K562 (cell line): ENCODE measurements around the gene AMH. TPM values are rescaled to one million over a fixed set of nuclear protein-coding genes. Genes with fewer than 3 reads are reported as not detected.
A peak's percentile ranks its signal among the peaks of the same experiment; 100 is the strongest.

Experiments
- BMI1 ChIP-seq: fragments of 150-350 bp; IDR thresholded peaks from 2 replicates; pipeline ENCODE4 v1.6.1; 2014; ENCODE audit warnings: low read length
- CXXC5 ChIP-seq: fragments of 250-450 bp; sonication (Bioruptor Pico); IDR thresholded peaks from 2 replicates; pipeline ENCODE4 v1.8.0; 2022; ENCODE audit warnings: inconsistent platforms, mild to moderate bottlenecking, moderate library complexity
- ESRRB ChIP-seq: fragments of 250-450 bp; sonication (Bioruptor Pico); IDR thresholded peaks from 2 replicates; pipeline ENCODE4 v1.5.0; 2020; ENCODE audit warnings: mild to moderate bottlenecking, moderate library complexity, borderline replicate concordance
- FOXP4 ChIP-seq: sonication (generic); formaldehyde crosslinking; IDR thresholded peaks from 2 replicates; pipeline ENCODE4 v1.8.0; 2022; ENCODE audit warnings: mild to moderate bottlenecking, missing genetic modification reagents, borderline replicate concordance
- GABPB1 ChIP-seq: sonication (generic); formaldehyde crosslinking; IDR thresholded peaks from 2 replicates; pipeline ENCODE4 v1.8.0; 2022; ENCODE audit warnings: mild to moderate bottlenecking, missing genetic modification reagents
- GABPB2 ChIP-seq: fragments of 250-450 bp; sonication (Bioruptor Pico); conservative IDR thresholded peaks from 2 replicates; pipeline ENCODE4 v1.5.1; 2021; ENCODE audit warnings: mild to moderate bottlenecking
- HCFC1 ChIP-seq: IDR thresholded peaks from 2 replicates; pipeline ENCODE4 v1.6.1; 2012; ENCODE audit warnings: low read depth, low read length, improper control_type of control experiment
- KDM1A ChIP-seq, 2 experiments: fragments of 450-650 bp; IDR thresholded peaks; 2 replicates each; pipeline ENCODE4 v1.6.1; 2016; ENCODE audit warnings: mild to moderate bottlenecking in 2 of 2
- MAZ ChIP-seq, 2 experiments: fragments of 450-650 bp in 1 of 2; sonication (generic) in 1 of 2; formaldehyde crosslinking; IDR thresholded peaks in 1 of 2; conservative IDR thresholded peaks in 1 of 2; 2 replicates each; pipeline versions ENCODE4 v1.4.0 to v1.5.0; 2020; ENCODE audit warnings: mild to moderate bottlenecking in 1 of 2, missing genetic modification reagents in 1 of 2
- MITF ChIP-seq: IDR thresholded peaks from 2 replicates; pipeline ENCODE4 v1.6.1; 2014; ENCODE audit warnings: antibody characterized with exemption
- MXD1 ChIP-seq: fragments of 250-450 bp; sonication (Bioruptor Pico); IDR thresholded peaks from 2 replicates; pipeline ENCODE4 v1.8.0; 2021; ENCODE audit warnings: borderline replicate concordance, mild to moderate bottlenecking, moderate library complexity; ENCODE audit not compliant: poor library complexity, severe bottlenecking
- NFE2L1 ChIP-seq: fragments of 450-650 bp; IDR thresholded peaks from 2 replicates; pipeline ENCODE4 v1.6.1; 2016; ENCODE audit warnings: missing genetic modification characterization, low read depth, mild to moderate bottlenecking, missing compliant biosample characterization, moderate library complexity, borderline replicate concordance
- RBBP5 ChIP-seq: fragments of 200-600 bp; sonication (generic); IDR thresholded peaks from 2 replicates; pipeline ENCODE4 v1.6.1; 2012; ENCODE audit warnings: borderline replicate concordance, mild to moderate bottlenecking, low read length, control low read depth, inconsistent platforms; ENCODE audit not compliant: insufficient read depth, poor library complexity, severe bottlenecking
- SAP30 ChIP-seq: fragments of 200-600 bp; sonication (generic); IDR thresholded peaks from 2 replicates; pipeline ENCODE4 v1.6.1; 2012; ENCODE audit warnings: borderline replicate concordance, low read depth, mild to moderate bottlenecking, moderate library complexity, low read length, control low read depth, inconsistent platforms; ENCODE audit not compliant: insufficient read depth, poor library complexity, severe bottlenecking
- SOX6 ChIP-seq: fragments of 450-650 bp; IDR thresholded peaks from 2 replicates; pipeline ENCODE4 v1.6.1; 2014; ENCODE audit warnings: mild to moderate bottlenecking
- SRSF7 ChIP-seq: fragments of 200-400 bp; formaldehyde crosslinking; optimal IDR thresholded peaks from 2 replicates; pipeline ENCODE3; 2017; ENCODE audit warnings: mild to moderate bottlenecking, low read depth, low read length
- TBP ChIP-seq: optimal IDR thresholded peaks from 2 replicates; pipeline ENCODE3; 2011; ENCODE audit warnings: low read depth, low read length, improper control_type of control experiment
- TEAD1 ChIP-seq, 2 experiments: fragments of 450-650 bp in 1 of 2; sonication (generic) in 1 of 2; formaldehyde crosslinking; IDR thresholded peaks; 2 replicates each; pipeline versions ENCODE4 v1.4.0 to v1.8.0; 2020 to 2022; ENCODE audit warnings: mild to moderate bottlenecking in 2 of 2, missing genetic modification reagents in 1 of 2
- YBX1 ChIP-seq: fragments of 450-650 bp; IDR thresholded peaks from 2 replicates; pipeline ENCODE4 v1.7.1; 2016; ENCODE audit warnings: mild to moderate bottlenecking
- ZNF282 ChIP-seq: sonication (generic); formaldehyde crosslinking; IDR thresholded peaks from 2 replicates; pipeline ENCODE4 v1.8.1; 2023; ENCODE audit warnings: missing genetic modification reagents
- ZNF408 ChIP-seq: fragments of 250-450 bp; sonication (Bioruptor Pico); IDR thresholded peaks from 2 replicates; pipeline ENCODE4 v1.4.0; 2020; ENCODE audit warnings: low read depth, mild to moderate bottlenecking, moderate library complexity
- polyA plus RNA-seq, 8 experiments: library from polyadenylated mRNA; depleted of rRNA in 4 of 8; stranded (reverse) in 5 of 8; unstranded in 3 of 8; fragments of >200 nt; fragmentation: Nextera tagmentation in 2 of 8; fragmentation: Illumina TruSeq in 1 of 8; extraction: Ambion mirVana in 2 of 8; extraction: Trizol in 1 of 8; gene quantifications; 2 replicates each; pipeline versions ENCODE4 v1.2.1 to v1.2.3, GENCODE V29; 2011 to 2014; ENCODE audit warnings: inconsistent platforms in 1 of 8, missing spikeins in 1 of 8
- total RNA-seq, 7 experiments: library from RNA; depleted of rRNA in 6 of 7; stranded (reverse); fragments of >200 nt in 6 of 7; fragmentation: Illumina TruSeq in 2 of 7; extraction: Trizol in 2 of 7; gene quantifications; 2 replicates each; pipeline versions ENCODE4 v1.2.1 to v1.2.3, GENCODE V29; 2011 to 2021; ENCODE audit warnings: low replicate concordance in 1 of 7
- TF ChIP-seq, protein P1 (sequence below): fragments of 250-450 bp; sonication (Bioruptor Pico); IDR thresholded peaks from 2 replicates; pipeline ENCODE4 v1.4.0; 2020; ENCODE audit warnings: mild to moderate bottlenecking

Gene AMH
- total and polyA plus RNA-seq, 9 of the 15 experiments (the other 6 are each of a cell fraction or from before 2014, with no cell fraction given): 0.29 to 27.4 (median 2.6) TPM; not detected in 2

GRCh38 chr19:2266183-2266993 is 17.3 kb downstream of the AMH start (continued):
- TF ChIP-seq CXXC5 (CRISPR knock-in tag) (peak; percentile 43; the same call in 1 of the 2 replicates), BMI1 (no peak), YBX1 (no peak), MXD1 (CRISPR knock-in tag) (no peak), SOX6 (no peak), SRSF7 (no peak), TBP (peak; percentile 21), GABPB2 (CRISPR knock-in tag) (no peak), KDM1A (IDR thresholded peaks at IDR 0.05) (peak in 1 of 2 experiments; percentile 18; a peak in 1 of 4 replicates), MAZ (CRISPR knock-in tag; conservative IDR thresholded peaks at IDR 0.05 in 1 of 2, IDR thresholded peaks at IDR 0.05 in 1 of 2) (peak; percentile 27 to 32; a peak in 1 of 4 replicates), NFE2L1 (tag) (no peak), MITF (0 out of 2 replicates have a peak, but pooled peaks have one; percentile 20), HCFC1 (no peak), GABPB1 (CRISPR knock-in tag) (peak; percentile 21; the same call in 1 of the 2 replicates), TEAD1 (CRISPR knock-in tag; IDR thresholded peaks at IDR 0.05) (no peak), RBBP5 (no peak), SAP30 (no peak), FOXP4 (CRISPR knock-in tag) (no peak), ZNF408 (CRISPR knock-in tag) (no peak), ESRRB (no peak), ZNF282 (no peak)
- TF ChIP-seq, protein P1, sequence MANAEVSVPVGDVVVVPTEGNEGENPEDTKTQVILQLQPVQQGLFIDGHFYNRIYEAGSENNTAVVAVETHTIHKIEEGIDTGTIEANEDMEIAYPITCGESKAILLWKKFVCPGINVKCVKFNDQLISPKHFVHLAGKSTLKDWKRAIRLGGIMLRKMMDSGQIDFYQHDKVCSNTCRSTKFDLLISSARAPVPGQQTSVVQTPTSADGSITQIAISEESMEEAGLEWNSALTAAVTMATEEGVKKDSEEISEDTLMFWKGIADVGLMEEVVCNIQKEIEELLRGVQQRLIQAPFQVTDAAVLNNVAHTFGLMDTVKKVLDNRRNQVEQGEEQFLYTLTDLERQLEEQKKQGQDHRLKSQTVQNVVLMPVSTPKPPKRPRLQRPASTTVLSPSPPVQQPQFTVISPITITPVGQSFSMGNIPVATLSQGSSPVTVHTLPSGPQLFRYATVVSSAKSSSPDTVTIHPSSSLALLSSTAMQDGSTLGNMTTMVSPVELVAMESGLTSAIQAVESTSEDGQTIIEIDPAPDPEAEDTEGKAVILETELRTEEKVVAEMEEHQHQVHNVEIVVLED: no peak
